Epithelial cell of alveolus of lung (primary cell): ENCODE results near the gene CMAS. TPM values are rescaled to one million over a fixed set of nuclear protein-coding genes. Genes with fewer than 3 reads are reported as not detected.

Experiments used
- total RNA-seq: library from RNA; depleted of rRNA; stranded (reverse); fragments of >200 nt; gene quantifications from 2 replicates; pipeline ENCODE4 v1.2.1, GENCODE V29; 2015

CMAS gene
- 19.2 and 28.3 TPM in 2 replicates for total RNA-seq

DNA sequence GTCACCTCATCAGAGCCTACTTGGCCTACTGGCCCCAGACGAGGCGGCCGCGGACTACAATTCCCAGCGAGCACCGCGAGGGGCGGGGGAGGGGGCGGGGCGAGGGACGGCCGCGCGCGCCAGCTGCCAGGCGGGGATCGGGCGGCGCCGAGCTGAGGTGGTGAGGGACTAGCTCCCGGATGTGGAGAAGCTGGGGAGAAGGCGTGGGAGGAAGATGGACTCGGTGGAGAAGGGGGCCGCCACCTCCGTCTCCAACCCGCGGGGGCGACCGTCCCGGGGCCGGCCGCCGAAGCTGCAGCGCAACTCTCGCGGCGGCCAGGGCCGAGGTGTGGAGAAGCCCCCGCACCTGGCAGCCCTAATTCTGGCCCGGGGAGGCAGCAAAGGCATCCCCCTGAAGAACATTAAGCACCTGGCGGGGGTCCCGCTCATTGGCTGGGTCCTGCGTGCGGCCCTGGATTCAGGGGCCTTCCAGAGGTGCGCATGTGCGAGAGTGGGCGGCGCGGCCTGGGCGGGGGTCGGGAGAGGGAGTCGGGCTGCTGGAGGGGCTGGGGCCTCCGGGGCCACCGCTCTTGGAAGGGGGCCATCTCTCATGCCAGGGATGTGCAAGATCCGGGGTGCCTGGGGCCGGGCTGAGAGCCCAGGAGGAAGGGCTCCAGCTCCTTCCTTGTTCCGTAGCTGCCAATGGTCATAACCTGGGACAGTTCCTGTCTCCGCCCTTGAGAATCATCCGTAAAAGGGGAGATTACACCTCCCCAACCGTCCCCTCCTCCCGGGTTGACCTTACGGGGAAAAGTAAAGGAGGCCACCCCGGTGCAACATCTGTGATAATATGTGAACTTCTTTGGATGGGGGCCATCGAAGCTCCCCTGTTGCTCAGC, at the start of gene CMAS:
Gene CMAS, plus strand, starts transcription at position 129 of the 878 bp plus-strand sequence. Its CDS starts 86 bp downstream, at position 215.

Other genes with a start within 250 kb of the CMAS start
- gene ABCC9, start 104.8 kb upstream of the CMAS start, total RNA-seq = 1.5 and 1.6 TPM in 2 replicates